Common myeloid progenitor, CD34-positive (primary cell): ENCODE measurements around the gene TMEM95.

Experiments
- CTCF ChIA-PET: fragments of 350-600 bp; sonication (Branson Sonifier 250); formaldehyde crosslinking; loops from one replicate; lab custom pipeline; 2021; ENCODE audit warnings: antibody characterized with exemption; lab: Charles Lee
- POLR2A ChIA-PET: fragments of 350-600 bp; sonication (Branson Sonifier 250); formaldehyde crosslinking; loops from one replicate; lab custom pipeline; 2021; ENCODE audit warnings: antibody characterized with exemption; lab: Charles Lee
- DNase-seq, 3 donors: peaks; one replicate each; pipeline versions ENCODE4 v3.0.0 to v3.0.0-alpha.2; 2013
- H3K27ac ChIP-seq, 2 experiments: 1 replicate in 1 of 2; 2 replicates in 1 of 2; pipeline ENCODE4 v1.7.0; 2013; ENCODE audit warnings: inconsistent platforms in 2 of 2, low read length in 2 of 2, mild to moderate bottlenecking in 2 of 2, low read depth in 1 of 2, moderate library complexity in 1 of 2; ENCODE audit not compliant: severe bottlenecking in 2 of 2, insufficient read depth in 1 of 2, poor library complexity in 1 of 2
- H3K27me3 ChIP-seq, 5 experiments: replicated peaks in 2 of 5; 1 replicate in 3 of 5; 2 replicates in 2 of 5; pipeline versions ENCODE4 v1.6.1 to v1.7.0; 2013; ENCODE audit warnings: low read length in 4 of 5, mild to moderate bottlenecking in 2 of 5, moderate library complexity in 2 of 5, inconsistent platforms in 1 of 5; ENCODE audit not compliant: insufficient read depth in 5 of 5, control insufficient read depth in 4 of 5
- H3K36me3 ChIP-seq, 4 experiments: 1 replicate in 2 of 4; 2 replicates in 2 of 4; pipeline versions ENCODE4 v1.6.1 to v1.7.0; 2013; ENCODE audit warnings: low read length in 3 of 4, control low read depth in 1 of 4, mild to moderate bottlenecking in 1 of 4; ENCODE audit not compliant: control insufficient read depth in 4 of 4, insufficient read depth in 4 of 4
- H3K4me1 ChIP-seq, 4 experiments: 1 replicate in 3 of 4; 2 replicates in 1 of 4; pipeline versions ENCODE4 v1.6.1 to v1.7.1; 2013; ENCODE audit warnings: low read length in 3 of 4, mild to moderate bottlenecking in 3 of 4, control low read depth in 1 of 4, inconsistent platforms in 1 of 4, moderate library complexity in 1 of 4; ENCODE audit not compliant: control insufficient read depth in 4 of 4, insufficient read depth in 4 of 4; ENCODE audit errors: control extremely low read depth in 1 of 4
- H3K4me3 ChIP-seq, 7 experiments: 1 replicate in 4 of 7; 2 replicates in 3 of 7; pipeline versions ENCODE4 v1.5.1 to v1.7.0; 2013; ENCODE audit warnings: mild to moderate bottlenecking in 7 of 7, low read length in 6 of 7, moderate library complexity in 6 of 7, inconsistent platforms in 2 of 7, low read depth in 2 of 7, control low read depth in 1 of 7; ENCODE audit not compliant: insufficient read depth in 4 of 7, control insufficient read depth in 1 of 7; ENCODE audit errors: extremely low read depth in 1 of 7
- H3K9me3 ChIP-seq, 5 experiments: 1 replicate in 4 of 5; 2 replicates in 1 of 5; pipeline versions ENCODE4 v1.6.1 to v1.7.1; 2013; ENCODE audit warnings: low read length in 4 of 5, mild to moderate bottlenecking in 2 of 5, inconsistent platforms in 1 of 5, low read depth in 1 of 5, moderate library complexity in 1 of 5; ENCODE audit not compliant: control insufficient read depth in 4 of 5, insufficient read depth in 2 of 5; ENCODE audit errors: control extremely low read depth in 1 of 5
- WGBS: methylation state at CpG from one replicate; pipeline ENCODE4 v1.1.5; 2013; ENCODE audit not compliant: insufficient coverage; 5-methylcytosine and 5-hydroxymethylcytosine counted together

Gene TMEM95

GRCh38 chr17:7315570-7316235, 39.3 kb upstream of the TMEM95 start:
- H3K27me3 ChIP-seq = no peaks in the 10 kb centered on the region
- peak overlapping the region; percentile 53 to 92 (median 74) for H3K4me3 ChIP-seq
- peaks cover 7 to 34% (median 20%) of the 10 kb centered on the region in 4 experiments for H3K4me1 ChIP-seq
- H3K36me3 ChIP-seq = peaks cover 18 to 65% (median 55%) of the 10 kb centered on the region in 4 experiments
- no peaks in the 10 kb centered on the region for H3K9me3 ChIP-seq
- POLR2A ChIA-PET = interaction anchor here (0.6 kb wide), 1 partner anchor 154 kb away, joined by 3 read pairs; no protein-coding TSS in a partner anchor
- 56% methylated on average over 24 of the region's 30 CpGs for WGBS
- no peak for DNase-seq
- CTCF ChIA-PET = interaction anchor here (0.6 to 3.1 kb wide), 7 partner anchors 9 to 94 kb away, joined by 3 to 16 read pairs (median 4); partner anchors contain the start of gene TMEM95
- peak overlapping the region; percentile 62 to 79 for H3K27ac ChIP-seq

GRCh38 chr17:7317161-7317803, 37.7 kb upstream of the TMEM95 start:
- ChIA-PET CTCF (interaction anchor here (0.9 to 3.1 kb wide), 4 partner anchors 9 to 32 kb away, joined by 3 to 16 read pairs (median 4); no protein-coding TSS in a partner anchor), POLR2A (no interaction called here)
- no peak for DNase-seq
- Histone ChIP-seq H3K27ac (no peak overlapping the region), H3K4me1 (peaks cover 7 to 28% (median 19%) of the 10 kb centered on the region in 4 experiments), H3K9me3 (no peaks in the 10 kb centered on the region), H3K27me3 (no peaks in the 10 kb centered on the region), H3K36me3 (peaks cover 13 to 68% (median 55%) of the 10 kb centered on the region in 4 experiments), H3K4me3 (no peak overlapping the region)
- WGBS = 92% methylated on average over 10 of the region's 16 CpGs

- DNase-seq = no peak
- no peak overlapping the region for H3K27ac ChIP-seq
- peaks cover 21 to 68% (median 59%) of the 10 kb centered on the region in 4 experiments for H3K36me3 ChIP-seq
- POLR2A ChIA-PET = no interaction called here
- no peaks in the 10 kb centered on the region for H3K9me3 ChIP-seq
- no peaks in the 10 kb centered on the region for H3K27me3 ChIP-seq
- H3K4me3 ChIP-seq = no peak overlapping the region
- CTCF ChIA-PET = interaction anchor here (0.9 to 3.1 kb wide), 5 partner anchors 8 to 31 kb away, joined by 3 to 16 read pairs (median 4); no protein-coding TSS in a partner anchor
- over 99% methylated on average over 9 of the region's 13 CpGs for WGBS
- H3K4me1 ChIP-seq = peaks cover 7 to 24% (median 19%) of the 10 kb centered on the region in 4 experiments
Observed at GRCh38 chr17:7318121-7318860, 36.7 kb upstream of the TMEM95 start.

GRCh38 chr17:7321466-7321865, 33.5 kb upstream of the TMEM95 start:
- Histone ChIP-seq H3K4me3 (no peak overlapping the region), H3K9me3 (no peaks in the 10 kb centered on the region), H3K36me3 (peaks cover 19 to 86% (median 75%) of the 10 kb centered on the region in 4 experiments), H3K4me1 (no peaks in the 10 kb centered on the region), H3K27ac (no peak overlapping the region), H3K27me3 (no peaks in the 10 kb centered on the region)
- CTCF ChIA-PET = interaction anchor here (0.9 to 12.8 kb wide), 4 partner anchors 8 to 276 kb away, joined by 3 to 314 read pairs (median 4); partner anchors contain the start of gene ACAP1
- POLR2A ChIA-PET = no interaction called here
- 99% methylated on average over 14 of the region's 15 CpGs for WGBS
- DNase-seq = no peak

- POLR2A ChIA-PET = interaction anchor here (0.6 kb wide), 1 partner anchor 695 kb away, joined by 3 read pairs; no protein-coding TSS in a partner anchor
- peaks cover 19 to 87% (median 71%) of the 10 kb centered on the region in 4 experiments for H3K36me3 ChIP-seq
Observed at GRCh38 chr17:7322520-7323194, 32.3 kb upstream of the TMEM95 start.

GRCh38 chr17:7323731-7324437, 31.1 kb upstream of the TMEM95 start:
- H3K27ac ChIP-seq = no peak overlapping the region
- no peaks in the 10 kb centered on the region for H3K27me3 ChIP-seq
- no peak overlapping the region for H3K4me3 ChIP-seq
- DNase-seq = peak; percentile 31 to 54 (median 46)
- ChIA-PET POLR2A (interaction anchor here (1.0 kb wide), 1 partner anchor 20 kb away, joined by 4 read pairs; no protein-coding TSS in a partner anchor), CTCF (interaction anchor here (0.8 to 12.8 kb wide), 10 partner anchors 8 to 262 kb away, joined by 3 to 314 read pairs (median 3); partner anchors contain the start of genes ACAP1, GPS2 and TMEM95)
- H3K9me3 ChIP-seq = no peaks in the 10 kb centered on the region
- H3K4me1 ChIP-seq = peaks cover 3 to 14% (median 10%) of the 10 kb centered on the region in 4 experiments
- 58% methylated on average over 26 of the region's 39 CpGs for WGBS
- peaks cover 14 to 75% (median 60%) of the 10 kb centered on the region in 4 experiments for H3K36me3 ChIP-seq

More at GRCh38 chr17:7322520-7323194, 32.3 kb upstream of the TMEM95 start:
- no peaks in the 10 kb centered on the region for H3K27me3 ChIP-seq
- H3K4me3 ChIP-seq = no peak overlapping the region
- no peak for DNase-seq
- H3K9me3 ChIP-seq = no peaks in the 10 kb centered on the region
- CTCF ChIA-PET = interaction anchor here (0.5 to 12.8 kb wide), 7 partner anchors 9 to 277 kb away, joined by 3 to 314 read pairs (median 3); partner anchors contain the start of gene ACAP1
- 98% methylated on average over 17 of the region's 22 CpGs for WGBS
- no peak overlapping the region for H3K27ac ChIP-seq
- H3K4me1 ChIP-seq = peaks cover 0 to 3% (median 1%) of the 10 kb centered on the region in 4 experiments
